ENCODE data around the gene CCSER1. TPM values are rescaled to one million over a fixed set of nuclear protein-coding genes. Genes with fewer than 3 reads are reported as not detected.
"Not testable (repeated sequence)": the region's sequence is repeated elsewhere in the genome, so short reads cannot be mapped to it uniquely, and the experiment has no call there.

The CCSER1 gene
- total and polyA plus RNA-seq, 2 donors (not counting 1 experiment from before 2014, with no cell fraction given) = under 0.01 TPM; not detected in 1

DNA sequence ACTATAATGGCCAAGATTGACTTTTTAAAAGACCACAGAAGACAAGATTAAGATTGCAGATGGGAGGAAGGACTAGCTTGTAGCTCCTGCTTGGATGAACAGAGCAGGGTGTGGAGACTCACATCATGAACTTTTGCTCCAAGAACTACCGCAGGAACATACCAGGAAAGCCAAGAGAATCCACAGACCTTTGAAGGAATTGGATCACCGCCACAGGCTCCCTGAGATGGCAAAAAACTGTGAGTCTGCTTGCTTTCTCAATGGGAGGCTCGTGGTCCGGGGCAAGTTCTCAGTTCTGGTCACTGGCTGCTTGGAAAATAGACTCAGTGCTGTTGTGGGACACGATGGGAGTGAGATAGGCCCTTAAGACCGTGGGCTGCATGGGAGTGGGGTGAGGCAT is 276.6 kb downstream of the CCSER1 start:
- H3K79me2 ChIP-seq (ENCODE audit: control insufficient read depth, insufficient read depth, low read length) = no peaks in the 10 kb centered on the region
- no peaks in the 10 kb centered on the region for H3K36me3 ChIP-seq (ENCODE audit: control insufficient read depth, insufficient read depth, low read length)
- no peaks in the 10 kb centered on the region for H3K27me3 ChIP-seq (ENCODE audit: control insufficient read depth, insufficient read depth, low read length)
- no peak overlapping the region for H2AFZ ChIP-seq (ENCODE audit: low read length)
- H4K20me1 ChIP-seq (ENCODE audit: control insufficient read depth, extremely low read depth, insufficient read depth, low read length) = no peaks in the 10 kb centered on the region
- H3K4me2 ChIP-seq (ENCODE audit: extremely low read depth, insufficient read depth, low read length) = no peak overlapping the region
- no peak overlapping the region for H3K9ac ChIP-seq (ENCODE audit: insufficient read depth, low read length)
- H3K27ac ChIP-seq (ENCODE audit: insufficient read depth, low read length) = no peak overlapping the region
- DNase-seq (ENCODE audit: low read depth in 2 of 2) = peak in 1 of 2 donors; percentile 45
- TF ChIP-seq EZH2 (IDR thresholded peaks at IDR 0.05; ENCODE audit: low read length, missing control alignments) = no peak
- TF ChIP-seq CTCF (conservative IDR thresholded peaks at IDR 0.05 in 1 of 2, IDR thresholded peaks at IDR 0.05 in 1 of 2; ENCODE audit: low read depth in 1 of 2, low read length in 2 of 2) = no peak
- H3K4me3 ChIP-seq (replicated peaks in 1 of 4; ENCODE audit: control extremely low read depth in 1 of 4, insufficient read depth in 1 of 4, low read depth in 3 of 4, low read length in 4 of 4) = no peak overlapping the region
- H3K9me3 ChIP-seq (ENCODE audit: control insufficient read depth, insufficient read depth, low read depth, low read length) = no peaks in the 10 kb centered on the region
- H3K4me1 ChIP-seq (ENCODE audit: control insufficient read depth, extremely low read depth, insufficient read depth, low read length) = no peaks in the 10 kb centered on the region

- not testable (repeated sequence) for H3K4me3 ChIP-seq (replicated peaks in 1 of 4; ENCODE audit: control extremely low read depth in 1 of 4, insufficient read depth in 1 of 4, low read depth in 3 of 4, low read length in 4 of 4); H4K20me1 ChIP-seq (ENCODE audit: control insufficient read depth, extremely low read depth, insufficient read depth, low read length); H3K79me2 ChIP-seq (ENCODE audit: control insufficient read depth, insufficient read depth, low read length); H3K27me3 ChIP-seq (ENCODE audit: control insufficient read depth, insufficient read depth, low read length); H3K9me3 ChIP-seq (ENCODE audit: control insufficient read depth, insufficient read depth, low read depth, low read length); H2AFZ ChIP-seq (ENCODE audit: low read length); H3K9ac ChIP-seq (ENCODE audit: insufficient read depth, low read length); H3K4me1 ChIP-seq (ENCODE audit: control insufficient read depth, extremely low read depth, insufficient read depth, low read length); H3K27ac ChIP-seq (ENCODE audit: insufficient read depth, low read length); H3K36me3 ChIP-seq (ENCODE audit: control insufficient read depth, insufficient read depth, low read length); DNase-seq (ENCODE audit: low read depth in 2 of 2); H3K4me2 ChIP-seq (ENCODE audit: extremely low read depth, insufficient read depth, low read length)
Measured at GRCh38 chr4:90407897-90408296, 280.7 kb downstream of the CCSER1 start.

GRCh38 chr4:90412786-90413185 is 285.6 kb downstream of the CCSER1 start:
- not testable (repeated sequence) for H3K36me3 ChIP-seq (ENCODE audit: control insufficient read depth, insufficient read depth, low read length); H4K20me1 ChIP-seq (ENCODE audit: control insufficient read depth, extremely low read depth, insufficient read depth, low read length); H3K79me2 ChIP-seq (ENCODE audit: control insufficient read depth, insufficient read depth, low read length); H3K4me1 ChIP-seq (ENCODE audit: control insufficient read depth, extremely low read depth, insufficient read depth, low read length); H3K4me3 ChIP-seq (replicated peaks in 1 of 4; ENCODE audit: control extremely low read depth in 1 of 4, insufficient read depth in 1 of 4, low read depth in 3 of 4, low read length in 4 of 4); DNase-seq (ENCODE audit: low read depth in 2 of 2); H3K9me3 ChIP-seq (ENCODE audit: control insufficient read depth, insufficient read depth, low read depth, low read length); H3K27me3 ChIP-seq (ENCODE audit: control insufficient read depth, insufficient read depth, low read length); H3K4me2 ChIP-seq (ENCODE audit: extremely low read depth, insufficient read depth, low read length); H3K9ac ChIP-seq (ENCODE audit: insufficient read depth, low read length); H2AFZ ChIP-seq (ENCODE audit: low read length); H3K27ac ChIP-seq (ENCODE audit: insufficient read depth, low read length)

DNA sequence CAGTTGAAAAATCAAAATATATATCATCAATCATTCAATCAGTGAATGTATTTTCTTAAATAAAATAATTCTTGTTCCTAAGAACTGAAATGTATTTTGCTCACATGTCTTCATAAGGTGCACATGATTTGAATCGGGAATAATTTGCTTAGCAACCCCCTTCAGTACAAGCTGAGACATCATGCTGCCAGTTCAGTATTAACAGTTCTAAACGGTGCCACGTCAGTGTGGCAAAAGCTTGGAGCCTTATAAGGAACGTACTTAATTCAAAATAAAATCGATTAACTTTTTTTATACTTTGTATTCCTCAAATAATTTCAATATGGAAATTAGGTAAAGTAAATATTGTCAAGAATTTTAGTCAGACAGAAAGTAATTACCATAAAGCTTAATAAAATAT is 287.9 kb downstream of the CCSER1 start:
- no peak overlapping the region for H3K27ac ChIP-seq (ENCODE audit: insufficient read depth, low read length)
- H3K9ac ChIP-seq (ENCODE audit: insufficient read depth, low read length) = no peak overlapping the region
- H2AFZ ChIP-seq (ENCODE audit: low read length) = no peak overlapping the region
- no peak overlapping the region for H3K4me2 ChIP-seq (ENCODE audit: extremely low read depth, insufficient read depth, low read length)
- no peaks in the 10 kb centered on the region for H3K79me2 ChIP-seq (ENCODE audit: control insufficient read depth, insufficient read depth, low read length)
- H3K27me3 ChIP-seq (ENCODE audit: control insufficient read depth, insufficient read depth, low read length) = no peaks in the 10 kb centered on the region
- H3K36me3 ChIP-seq (ENCODE audit: control insufficient read depth, insufficient read depth, low read length) = no peaks in the 10 kb centered on the region
- DNase-seq (ENCODE audit: low read depth in 2 of 2) = no peak
- H3K4me3 ChIP-seq (replicated peaks in 1 of 4; ENCODE audit: control extremely low read depth in 1 of 4, insufficient read depth in 1 of 4, low read depth in 3 of 4, low read length in 4 of 4) = no peak overlapping the region
- TF ChIP-seq EZH2 (IDR thresholded peaks at IDR 0.05; ENCODE audit: low read length, missing control alignments) = no peak
- TF ChIP-seq CTCF (conservative IDR thresholded peaks at IDR 0.05 in 1 of 2, IDR thresholded peaks at IDR 0.05 in 1 of 2; ENCODE audit: low read depth in 1 of 2, low read length in 2 of 2) = no peak
- H4K20me1 ChIP-seq (ENCODE audit: control insufficient read depth, extremely low read depth, insufficient read depth, low read length) = no peaks in the 10 kb centered on the region
- no peaks in the 10 kb centered on the region for H3K9me3 ChIP-seq (ENCODE audit: control insufficient read depth, insufficient read depth, low read depth, low read length)
- H3K4me1 ChIP-seq (ENCODE audit: control insufficient read depth, extremely low read depth, insufficient read depth, low read length) = no peaks in the 10 kb centered on the region

All from fibroblast of lung (primary cell).